B cell (primary cell): ENCODE results near the gene VAMP1.

Source experiments
- CTCF ChIP-seq: fragments of 200-600 bp; IDR thresholded peaks from one replicate; pipeline ENCODE4 v1.8.0; 2022; ENCODE audit warnings: antibody characterized with exemption, mild to moderate bottlenecking
- EZH2 ChIP-seq: IDR thresholded peaks from 2 replicates; pipeline ENCODE4 v1.6.1; 2012; ENCODE audit warnings: borderline replicate concordance, low read depth, mild to moderate bottlenecking, moderate library complexity, low read length; ENCODE audit not compliant: insufficient read depth, poor library complexity, severe bottlenecking

GRCh38 chr12:6442836-6443235 lies 27.6 kb downstream of the VAMP1 start:
- TF ChIP-seq CTCF (no peak), EZH2 (no peak)
